ENCODE measurements around the gene CNTN4.
A peak's percentile ranks its signal among the peaks of the same experiment; 100 is the strongest.

CNTN4 gene

GRCh38 chr3:2995195-2995594, 896.5 kb downstream of the CNTN4 start:
- no peak for DNase-seq

GRCh38 chr3:3005146-3005744, 906.6 kb downstream of the CNTN4 start:
- no peak for DNase-seq

GRCh38 chr3:3013317-3014052, 914.8 kb downstream of the CNTN4 start:
- DNase-seq, result no peak

- DNase-seq, result no peak
These were observed 916.8 kb downstream of the CNTN4 start for GRCh38 chr3:3015185-3016089.

- DNase-seq, result no peak
These were observed 917.6 kb downstream of the CNTN4 start for GRCh38 chr3:3016226-3016625.

GRCh38 chr3:3020209-3020608, 921.5 kb downstream of the CNTN4 start:
- DNase-seq, result no peak

GRCh38 chr3:3023111-3023745, 924.6 kb downstream of the CNTN4 start:
- no peak for DNase-seq

GRCh38 chr3:3027976-3028567, 929.4 kb downstream of the CNTN4 start:
- DNase-seq, result no peak

GRCh38 chr3:3031326-3031725, 932.7 kb downstream of the CNTN4 start:
- no peak for DNase-seq

- no peak for DNase-seq
These were observed 938.5 kb downstream of the CNTN4 start for GRCh38 chr3:3037156-3037555.

- DNase-seq, result no peak
These were observed 939.7 kb downstream of the CNTN4 start for GRCh38 chr3:3038201-3038991.

- no peak for DNase-seq
These were observed 955.3 kb downstream of the CNTN4 start for GRCh38 chr3:3053974-3054373.

- no peak for DNase-seq
These were observed 961.0 kb downstream of the CNTN4 start for GRCh38 chr3:3059645-3060044.

- DNase-seq, result no peak
These were observed 965.6 kb downstream of the CNTN4 start for GRCh38 chr3:3064297-3064696.

- no peak for DNase-seq
These were observed 967.2 kb downstream of the CNTN4 start for GRCh38 chr3:3065876-3066275.

- no peak for DNase-seq
These were observed 967.7 kb downstream of the CNTN4 start for GRCh38 chr3:3066378-3066777.

GRCh38 chr3:3066910-3067309, 968.2 kb downstream of the CNTN4 start:
- no peak for DNase-seq

GRCh38 chr3:3068358-3068881, 969.8 kb downstream of the CNTN4 start:
- no peak for DNase-seq

- no peak for DNase-seq
These were observed 971.1 kb downstream of the CNTN4 start for GRCh38 chr3:3069723-3070122.

- DNase-seq, result peak; percentile 4
These were observed 972.5 kb downstream of the CNTN4 start for GRCh38 chr3:3071136-3071535.

GRCh38 chr3:3074551-3075257, 976.0 kb downstream of the CNTN4 start:
- DNase-seq, result no peak

Data from DMS 273 treated with DMSO at 0.1 percent for 48 hours (cell line).